Astrocyte of the spinal cord (primary cell): ENCODE data around the gene ACAA2.

Source experiments
- DNase-seq: peaks from one replicate; pipeline ENCODE4 v3.0.0; 2011; ENCODE audit warnings: low read depth, low spot score
- H3K4me3 ChIP-seq: 2 replicates; pipeline ENCODE4 v1.5.1; 2011; ENCODE audit warnings: low read depth, mild to moderate bottlenecking, low read length, moderate library complexity
- in situ Hi-C: cut with HindIII; loops from 2 replicates; pipeline ENCODE4 v1.10.0; 2017; ENCODE audit warnings: low sequenced_read_pairs
- TF ChIP-seq, protein P1 (sequence below): IDR thresholded peaks from 2 replicates; pipeline ENCODE4 v1.5.1; 2012; ENCODE audit warnings: low read depth, mild to moderate bottlenecking, low read length, inconsistent platforms

Gene ACAA2

DNA sequence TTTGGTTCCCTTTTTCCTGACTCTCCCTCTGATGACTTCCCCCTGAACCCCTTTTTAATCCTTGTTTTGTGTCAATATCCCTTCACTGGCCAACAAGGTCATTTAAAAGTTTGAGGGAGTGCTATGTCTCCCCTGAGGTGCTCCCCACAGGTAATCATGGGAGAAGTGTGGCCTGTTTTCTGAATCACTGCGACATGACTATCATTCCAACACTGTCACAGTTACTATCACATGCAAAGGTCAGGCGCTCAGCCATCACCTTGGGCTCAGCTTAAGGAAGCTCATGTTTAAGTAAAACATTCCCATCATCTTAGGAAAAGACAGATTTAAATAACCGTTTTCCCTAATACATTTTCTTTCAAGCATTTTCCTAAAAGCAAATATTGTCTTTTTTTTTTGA is 20.9 kb upstream of the ACAA2 start:
- no peak overlapping the region for H3K4me3 ChIP-seq
- TF ChIP-seq, protein P1, sequence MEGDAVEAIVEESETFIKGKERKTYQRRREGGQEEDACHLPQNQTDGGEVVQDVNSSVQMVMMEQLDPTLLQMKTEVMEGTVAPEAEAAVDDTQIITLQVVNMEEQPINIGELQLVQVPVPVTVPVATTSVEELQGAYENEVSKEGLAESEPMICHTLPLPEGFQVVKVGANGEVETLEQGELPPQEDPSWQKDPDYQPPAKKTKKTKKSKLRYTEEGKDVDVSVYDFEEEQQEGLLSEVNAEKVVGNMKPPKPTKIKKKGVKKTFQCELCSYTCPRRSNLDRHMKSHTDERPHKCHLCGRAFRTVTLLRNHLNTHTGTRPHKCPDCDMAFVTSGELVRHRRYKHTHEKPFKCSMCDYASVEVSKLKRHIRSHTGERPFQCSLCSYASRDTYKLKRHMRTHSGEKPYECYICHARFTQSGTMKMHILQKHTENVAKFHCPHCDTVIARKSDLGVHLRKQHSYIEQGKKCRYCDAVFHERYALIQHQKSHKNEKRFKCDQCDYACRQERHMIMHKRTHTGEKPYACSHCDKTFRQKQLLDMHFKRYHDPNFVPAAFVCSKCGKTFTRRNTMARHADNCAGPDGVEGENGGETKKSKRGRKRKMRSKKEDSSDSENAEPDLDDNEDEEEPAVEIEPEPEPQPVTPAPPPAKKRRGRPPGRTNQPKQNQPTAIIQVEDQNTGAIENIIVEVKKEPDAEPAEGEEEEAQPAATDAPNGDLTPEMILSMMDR: no peak
- DNase-seq: no peak
- in situ Hi-C loops: no loop called here

DNA sequence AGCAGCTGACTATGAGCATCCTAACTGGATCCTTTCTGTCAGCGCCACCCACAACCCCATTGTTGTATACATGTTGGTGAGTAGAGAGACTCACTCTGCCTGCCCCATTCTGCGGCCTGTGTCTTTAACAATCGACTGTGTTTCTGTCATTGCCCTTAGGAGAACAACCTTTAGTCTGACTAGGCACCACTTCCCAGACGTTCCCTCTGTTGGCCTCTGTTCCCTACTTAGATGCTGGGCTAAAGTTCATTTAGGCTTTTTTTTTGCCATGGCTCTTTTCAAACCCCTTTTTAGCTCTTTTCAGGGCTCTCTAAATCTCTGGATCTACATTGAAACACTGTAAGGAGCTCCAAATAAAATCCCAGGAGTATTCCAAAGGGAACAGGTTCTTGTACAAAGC is 20.5 kb upstream of the ACAA2 start:
- no peak for DNase-seq
- in situ Hi-C loops: no loop called here
- H3K4me3 ChIP-seq: no peak overlapping the region
- TF ChIP-seq, protein P1: no peak

DNA sequence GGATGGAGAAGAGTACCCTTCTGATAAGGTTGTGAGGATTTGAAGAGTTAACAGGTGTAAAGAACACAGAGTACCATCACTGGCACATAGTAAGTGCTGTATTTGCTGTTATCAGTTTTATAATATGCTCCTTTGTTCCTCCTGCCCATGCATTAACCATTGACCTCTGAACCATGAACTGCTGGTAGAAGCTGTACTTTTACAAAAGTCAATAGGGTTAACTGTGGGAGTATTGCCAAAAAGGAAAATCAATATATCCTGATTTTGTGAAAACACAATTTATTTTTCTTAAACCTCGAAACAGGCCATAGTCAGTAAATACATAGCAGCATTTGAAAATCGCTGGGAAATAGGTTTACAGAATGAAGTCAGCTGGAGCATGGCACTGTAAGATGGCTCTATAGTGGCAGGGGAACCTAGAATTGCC is 18.9 kb upstream of the ACAA2 start:
- no peak overlapping the region for H3K4me3 ChIP-seq
- in situ Hi-C loops: no loop called here
- TF ChIP-seq, protein P1: no peak
- DNase-seq: no peak

DNA sequence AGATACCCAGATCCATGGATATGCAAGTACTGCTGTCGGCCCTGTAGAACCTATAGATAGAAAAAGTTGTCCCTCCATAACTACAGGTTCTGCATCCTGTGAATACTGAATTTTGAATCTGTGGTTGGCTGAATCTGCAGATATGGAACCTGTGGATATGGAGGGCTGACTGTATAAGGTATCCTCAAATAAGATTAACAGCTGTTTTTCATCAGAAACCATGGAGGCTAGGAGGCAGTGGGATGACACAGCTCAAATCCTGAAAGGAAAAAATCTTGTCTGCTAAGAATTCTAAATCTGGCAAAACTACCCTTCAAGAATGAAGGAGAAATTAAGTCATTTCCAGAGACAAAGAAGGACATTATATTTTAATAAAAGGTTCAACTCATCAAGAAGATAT is 14.7 kb upstream of the ACAA2 start:
- no peak for DNase-seq
- in situ Hi-C loops: no loop called here
- TF ChIP-seq, protein P1: no peak
- no peak overlapping the region for H3K4me3 ChIP-seq

DNA sequence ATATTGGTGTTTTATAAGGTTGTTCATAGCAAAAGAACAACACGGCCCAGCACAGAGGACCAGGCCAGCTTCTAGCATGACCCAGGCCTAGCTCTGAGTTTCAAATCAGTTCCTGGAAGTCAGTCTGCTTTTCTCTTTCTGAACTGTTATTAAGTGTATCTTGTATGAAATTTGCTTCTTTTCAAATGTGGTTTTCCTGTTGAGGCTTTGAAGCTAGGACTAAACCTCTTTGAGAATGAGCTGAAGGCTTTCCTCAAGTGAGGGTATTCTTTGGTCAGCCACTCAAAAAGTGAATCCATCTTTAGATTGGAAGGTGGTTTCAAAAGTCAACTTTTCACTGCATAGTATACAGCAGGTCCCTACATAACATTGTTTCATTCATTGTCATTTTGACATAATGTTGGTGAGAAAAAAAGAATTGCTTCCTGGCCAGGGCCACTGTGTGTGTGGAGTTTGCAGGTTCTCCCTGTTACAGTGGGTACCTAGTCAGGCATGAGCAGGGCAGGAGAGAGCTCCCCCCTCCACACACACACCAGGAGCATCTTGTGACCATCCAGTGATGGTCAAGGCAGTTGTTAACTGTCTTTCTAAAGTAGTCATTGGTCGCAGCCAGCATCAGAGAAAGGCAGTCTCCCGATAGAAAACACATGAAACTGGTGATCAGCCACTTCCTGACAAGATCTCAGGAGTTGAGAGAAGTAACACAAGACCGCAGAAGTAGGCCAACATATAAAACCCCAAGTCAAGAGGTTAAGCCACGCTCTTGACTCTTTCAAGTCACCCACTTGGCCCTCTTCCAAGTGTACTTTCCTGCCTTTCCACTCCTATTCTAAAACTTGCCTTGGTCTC is 6.7 kb upstream of the ACAA2 start:
- TF ChIP-seq, protein P1: no peak
- no peak for DNase-seq
- in situ Hi-C loops: no loop called here
- H3K4me3 ChIP-seq: no peak overlapping the region

DNA sequence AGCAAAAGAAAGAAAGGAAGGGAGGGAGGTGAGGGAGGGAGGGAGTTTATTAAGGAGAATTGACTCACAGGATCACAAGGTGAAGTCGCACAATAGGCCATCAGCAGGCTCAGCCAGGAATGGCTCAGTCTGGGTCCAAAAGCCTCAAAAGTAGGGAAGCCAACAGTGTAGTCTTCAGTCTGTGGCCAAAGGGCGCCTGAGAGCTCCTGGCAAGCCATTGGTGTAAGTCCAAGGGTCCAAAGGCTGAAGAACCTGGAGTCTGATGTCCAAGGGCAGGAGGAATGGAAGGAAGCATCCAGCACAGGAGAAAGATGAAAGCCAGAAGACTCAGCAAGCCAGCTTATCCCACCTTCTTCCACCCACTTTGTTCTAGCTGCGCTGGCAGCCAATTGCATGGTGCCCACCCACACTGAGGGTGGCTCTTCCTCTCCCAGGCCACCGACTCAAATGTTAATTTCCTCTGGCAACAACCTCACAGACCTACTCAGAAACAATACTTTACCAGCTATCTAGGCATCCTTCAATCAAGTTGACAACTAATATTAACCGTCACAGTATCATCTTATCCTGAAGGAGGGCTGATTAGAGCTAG is 5.8 kb upstream of the ACAA2 start:
- no peak overlapping the region for H3K4me3 ChIP-seq
- no peak for DNase-seq
- TF ChIP-seq, protein P1: no peak
- in situ Hi-C loops: no loop called here
